Left lobe of liver (tissue), 2 donors: Measurements from ENCODE around the gene CRB2. TPM values are rescaled to one million over a fixed set of nuclear protein-coding genes. Genes with fewer than 3 reads are reported as not detected.
"Not testable (repeated sequence)": the region's sequence is repeated elsewhere in the genome, so short reads cannot be mapped to it uniquely, and the experiment has no call there.

ENCODE experiments used
- ATAC-seq: fragments of 200-7000 bp; cut with Tn5 transposase; one replicate; pipeline ENCODE4 v1.9.1; 2020; ENCODE audit warnings: mild to moderate bottlenecking, moderate library complexity
- DNase-seq: peaks from one replicate; pipeline ENCODE4 v3.0.0-alpha.2; 2020; ENCODE audit warnings: low spot score
- total RNA-seq: library from RNA; stranded (reverse); gene quantifications from one replicate; pipeline ENCODE4 v1.2.1, GENCODE V29; 2021
- donor health status: DM: no; HTN: no; CAD: no; lungs with moderate emphysema.
- donor health status: DM: no; HTN: yes; CAD: no.

The CRB2 gene
- total RNA-seq, 1 donor from 2014 or later: not detected

DNA sequence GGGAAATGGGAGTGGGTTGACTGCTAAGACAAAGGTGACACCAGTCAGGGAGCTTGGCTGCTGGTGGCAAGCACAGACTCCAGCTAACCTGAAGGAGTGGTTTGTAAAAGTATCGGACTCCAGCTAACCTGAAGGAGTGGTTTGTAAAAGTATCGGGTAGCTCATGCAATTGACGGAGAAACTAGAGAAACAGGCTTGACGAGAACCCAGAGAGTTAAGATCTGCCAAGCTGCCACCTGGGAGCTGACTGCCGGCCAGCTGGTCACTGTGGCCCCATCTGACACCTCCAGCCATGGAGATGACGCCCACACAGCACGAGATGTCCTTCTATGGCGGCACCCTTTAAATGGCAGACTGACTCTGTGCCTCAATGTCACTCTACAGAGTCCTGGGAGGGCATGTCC is 28.3 kb upstream of the CRB2 start:
- ATAC-seq (no peak), DNase-seq (no peak)

GRCh38 chr9:123329329-123329955 is 26.6 kb upstream of the CRB2 start:
- no peak for ATAC-seq
- no peak for DNase-seq

- no peak for DNase-seq
- ATAC-seq: no peak
Observed at GRCh38 chr9:123331346-123332060, 24.5 kb upstream of the CRB2 start.

DNA sequence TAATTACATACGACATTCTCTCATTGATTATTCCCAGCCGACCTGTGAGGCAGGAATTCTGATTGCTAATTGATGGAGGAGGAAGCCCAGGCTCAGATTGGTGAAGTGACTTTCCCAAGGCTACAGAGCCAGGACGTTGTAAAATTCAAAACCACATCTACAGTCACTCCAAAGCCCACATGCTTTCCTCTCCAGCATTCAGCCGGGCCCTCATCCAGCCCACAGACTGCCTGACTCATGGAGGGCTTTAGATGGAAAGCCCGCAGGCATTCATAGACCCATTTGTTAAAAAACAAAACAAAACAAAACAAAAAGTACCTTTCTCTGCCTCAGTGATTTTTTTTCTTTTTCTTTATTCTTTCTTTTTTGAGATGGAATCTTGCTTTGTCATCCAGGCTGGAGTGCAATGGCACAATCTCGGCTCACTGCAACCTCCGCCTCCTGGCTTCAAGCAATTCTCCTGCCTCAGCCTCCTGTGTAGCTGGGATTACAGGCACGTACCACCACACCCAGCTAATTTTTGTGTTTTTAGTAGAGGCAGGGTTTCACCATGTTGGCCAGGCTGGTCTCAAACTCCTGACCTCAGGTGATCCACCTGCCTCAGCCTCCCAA is 22.8 kb upstream of the CRB2 start:
- not testable (repeated sequence) for ATAC-seq, DNase-seq

DNA sequence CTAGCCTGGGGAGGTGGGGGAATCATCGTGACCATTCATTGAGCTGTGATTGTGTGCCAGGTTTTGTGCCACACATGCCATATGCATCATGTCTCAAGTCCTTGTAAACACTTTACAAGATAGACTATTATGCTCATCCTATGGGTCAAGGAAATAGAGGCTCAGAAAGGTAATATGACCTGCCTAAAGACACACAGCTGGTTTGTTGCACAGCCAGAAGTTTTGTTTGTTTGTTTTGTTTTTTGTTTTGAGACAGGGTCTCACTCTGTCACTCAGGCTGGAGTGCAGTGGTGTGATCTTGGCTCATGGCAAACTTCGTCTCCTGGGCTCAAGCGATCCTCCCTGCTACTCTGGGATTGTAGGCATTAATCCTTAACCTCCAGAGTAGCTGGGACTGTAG is 21.4 kb upstream of the CRB2 start:
- no peak for ATAC-seq
- no peak for DNase-seq

DNA sequence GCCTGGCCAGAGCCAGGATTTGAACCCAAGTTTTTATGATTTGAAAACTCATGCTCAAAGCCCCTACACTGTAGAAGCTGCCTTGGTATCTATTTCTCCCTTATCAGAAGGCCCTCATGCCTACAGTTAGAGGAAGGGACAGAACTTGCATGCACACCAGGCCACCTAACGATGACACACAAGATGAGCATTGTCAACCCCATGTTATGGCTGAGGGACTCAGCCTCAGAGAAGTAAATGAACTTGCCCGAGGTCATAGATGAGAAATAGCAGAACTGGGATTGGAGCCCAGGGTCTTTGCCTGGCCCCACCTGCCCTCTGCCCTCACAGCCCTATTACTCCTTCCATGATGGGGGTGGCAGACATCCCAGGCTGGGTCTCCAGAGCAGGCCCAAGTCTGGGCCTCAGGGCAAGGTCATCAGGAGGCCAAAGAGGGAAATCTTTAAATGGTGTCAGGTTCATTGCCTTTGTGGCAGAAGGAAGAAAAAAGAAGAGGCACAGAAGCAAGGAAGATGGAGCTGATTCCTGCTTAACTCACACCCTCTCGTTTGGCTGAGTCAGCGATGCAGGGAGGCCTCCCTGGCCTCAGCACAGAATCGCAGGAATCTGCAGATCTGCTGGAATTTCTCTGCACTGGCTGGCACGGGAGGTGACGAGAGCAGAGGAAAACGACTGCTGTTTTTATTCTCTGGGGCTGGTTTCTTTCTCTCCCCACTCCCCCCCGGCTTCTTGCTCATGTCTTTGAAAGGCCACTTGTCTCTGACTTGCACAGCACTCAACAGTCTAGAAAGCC is 20.6 kb upstream of the CRB2 start:
- ATAC-seq (no peak), DNase-seq (no peak)

- DNase-seq (no peak), ATAC-seq (no peak)
Observed at GRCh38 chr9:123335986-123336329, 20.0 kb upstream of the CRB2 start.

GRCh38 chr9:123336449-123336848 is 19.5 kb upstream of the CRB2 start:
- ATAC-seq: no peak
- no peak for DNase-seq

DNA sequence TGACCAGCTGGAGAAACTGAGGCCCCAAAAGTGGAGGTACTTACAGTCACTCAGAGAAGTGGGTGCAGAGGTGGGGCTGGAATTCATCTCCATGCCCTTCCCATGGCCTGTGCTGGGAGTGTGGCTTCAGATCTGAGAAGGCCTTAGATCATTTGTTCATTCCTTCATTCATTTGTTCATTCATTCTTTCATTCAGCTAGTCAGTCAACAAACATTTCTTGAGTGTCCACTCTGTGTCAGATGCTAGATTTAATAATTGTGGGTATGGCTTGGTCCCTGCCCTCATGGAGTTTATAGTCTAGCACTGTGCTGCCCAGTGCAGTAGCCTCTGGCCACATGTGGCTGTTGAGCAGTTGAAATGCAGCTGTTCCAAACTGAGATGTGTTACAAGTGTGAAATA is 19.0 kb upstream of the CRB2 start:
- DNase-seq: no peak
- ATAC-seq: no peak

- no peak for ATAC-seq
- DNase-seq: no peak
Observed at GRCh38 chr9:123337971-123338370, 18.0 kb upstream of the CRB2 start.

DNA sequence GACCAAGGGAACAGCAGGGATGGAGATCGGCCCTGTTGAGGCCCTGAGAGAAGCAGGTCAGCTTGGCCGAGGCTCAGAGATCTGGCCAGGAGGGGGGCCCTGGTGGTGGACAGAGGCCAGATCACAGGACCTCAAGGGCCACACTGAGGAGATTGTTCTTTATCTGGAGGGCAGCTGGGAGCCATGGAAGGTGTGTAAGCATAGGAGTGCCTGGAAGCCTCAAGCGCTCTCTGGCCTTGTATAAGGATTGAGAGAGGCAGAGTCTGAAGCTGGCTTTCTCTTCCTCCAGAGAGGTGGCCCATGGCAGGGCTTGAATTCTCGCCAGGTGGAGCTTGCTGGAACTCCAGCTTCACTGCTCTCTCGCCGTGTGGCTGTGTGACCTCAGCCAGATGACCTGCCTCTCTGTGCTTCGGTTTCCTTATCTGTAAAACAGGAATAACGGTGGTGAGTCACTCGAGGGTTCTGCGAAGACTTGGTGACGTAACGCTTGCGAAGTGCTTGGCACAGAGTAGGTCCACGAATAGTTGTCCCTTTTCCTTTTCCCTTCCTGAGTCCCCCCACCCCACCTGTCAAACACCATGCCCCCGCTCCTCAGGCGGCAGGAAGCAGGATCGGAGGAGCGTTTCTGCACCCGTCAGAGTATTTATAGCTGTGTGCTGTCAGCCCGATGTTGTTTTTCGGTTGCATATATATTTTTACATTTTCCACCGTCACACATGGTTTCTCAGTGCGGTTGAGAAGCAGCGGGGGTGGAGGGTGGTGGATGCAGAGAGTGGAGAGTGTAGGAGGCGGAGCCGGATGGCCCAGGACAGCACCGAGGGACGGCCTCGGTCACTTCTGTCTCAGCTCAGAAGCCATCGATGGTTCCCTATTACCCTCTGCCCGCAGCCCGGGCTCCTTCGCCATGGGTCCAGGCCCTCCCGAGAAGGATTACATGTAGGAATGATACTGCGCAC is 17.0 kb upstream of the CRB2 start:
- ATAC-seq (peak; percentile 49), DNase-seq (no peak)

DNA sequence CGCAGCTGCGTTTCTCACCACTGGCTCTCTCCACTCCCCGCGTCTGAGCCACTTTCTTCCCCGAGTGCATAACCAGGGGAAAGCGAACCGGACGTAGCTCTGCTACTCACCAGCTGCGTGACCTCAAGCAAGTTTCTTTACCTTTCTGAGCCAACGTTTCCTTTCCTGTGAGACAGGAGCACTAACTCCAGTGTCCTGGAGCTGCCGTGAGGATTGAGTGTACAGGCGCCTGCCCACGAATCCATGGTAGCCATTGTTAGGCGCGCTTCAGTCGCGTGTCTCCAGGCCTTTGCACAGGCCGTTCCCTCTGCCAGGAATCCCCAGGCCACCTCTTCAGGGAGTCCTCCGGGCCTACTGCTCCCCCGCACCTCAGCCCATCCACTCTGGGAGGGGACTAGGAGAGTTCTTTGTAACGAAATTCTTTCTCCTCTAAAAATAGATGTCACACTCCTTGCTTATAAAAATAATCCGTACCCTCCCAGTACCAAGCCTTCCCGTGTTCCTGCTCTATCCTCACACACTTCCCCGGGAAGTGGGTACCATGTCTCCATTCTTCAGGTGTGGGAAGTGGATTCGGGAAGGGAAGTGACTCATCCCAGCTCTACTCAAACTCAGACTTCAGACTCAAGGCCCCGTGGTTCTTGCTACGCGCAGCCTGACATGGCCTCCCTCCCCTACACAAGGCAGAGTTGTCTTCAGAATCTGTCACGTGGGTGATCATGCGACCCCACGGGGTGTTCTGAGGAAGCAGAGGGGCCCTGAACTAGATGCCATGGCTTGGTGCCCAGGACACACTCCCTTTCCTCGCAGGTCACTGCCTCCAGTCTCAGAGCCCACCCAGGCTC is 16.1 kb upstream of the CRB2 start:
- no peak for ATAC-seq
- no peak for DNase-seq

- ATAC-seq (no peak), DNase-seq (no peak)
Observed at GRCh38 chr9:123341816-123342215, 14.2 kb upstream of the CRB2 start.

GRCh38 chr9:123342247-123342646 is 13.8 kb upstream of the CRB2 start:
- ATAC-seq (no peak), DNase-seq (no peak)

GRCh38 chr9:123343443-123344191 is 12.4 kb upstream of the CRB2 start:
- DNase-seq (no peak), ATAC-seq (no peak)

DNA sequence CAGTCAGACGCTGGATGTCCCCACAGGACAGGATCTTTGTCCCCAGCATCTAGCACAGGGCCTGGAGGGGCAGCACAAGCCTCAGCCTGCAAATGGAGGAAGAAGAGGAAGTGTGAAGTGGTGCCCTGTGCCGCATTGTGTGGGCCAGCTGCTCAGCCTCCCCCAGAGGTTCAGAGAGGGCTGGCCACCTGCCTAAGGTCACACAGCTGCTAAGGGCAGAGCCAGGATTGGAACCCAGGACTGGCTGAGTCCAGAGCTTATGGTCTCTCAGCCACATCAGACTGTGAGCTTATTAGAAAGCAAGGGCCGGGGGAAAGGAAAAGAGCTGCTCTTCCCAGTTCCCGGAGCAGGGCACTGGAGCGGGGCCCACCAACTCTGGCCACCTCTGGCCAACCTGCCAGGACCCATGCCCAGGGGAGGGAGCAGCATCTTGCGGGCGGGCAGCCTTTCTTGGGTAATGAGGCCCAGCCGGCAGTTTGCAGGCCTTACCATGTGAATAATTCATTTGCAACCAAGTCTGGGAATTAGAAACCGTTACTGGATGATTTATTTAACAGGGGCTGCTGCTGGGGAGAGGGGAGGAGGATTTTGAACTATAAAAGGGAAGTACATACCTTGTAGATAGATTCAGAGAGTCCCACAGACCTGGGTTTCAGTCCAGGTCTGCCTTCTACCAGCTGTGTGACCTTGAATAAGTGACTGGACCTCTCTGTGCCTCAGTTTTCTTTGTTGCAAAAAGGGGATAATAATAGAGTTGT is 11.6 kb upstream of the CRB2 start:
- DNase-seq (no peak), ATAC-seq (no peak)

- no peak for DNase-seq
- no peak for ATAC-seq
Observed at GRCh38 chr9:123345567-123345955, 10.4 kb upstream of the CRB2 start.

GRCh38 chr9:123346026-123346425 is 10.0 kb upstream of the CRB2 start:
- no peak for ATAC-seq
- DNase-seq: no peak
